Karpas-422 (cell line): ENCODE data around the gene TOP2B. TPM values are rescaled to one million over a fixed set of nuclear protein-coding genes. Genes with fewer than 3 reads are reported as not detected.

ENCODE experiments used
- DNase-seq: peaks from one replicate; pipeline ENCODE4 v3.0.0-alpha.2; 2015
- H2AFZ ChIP-seq: fragments of 200-600 bp; sonication (generic); 2 replicates; pipeline ENCODE4 v1.6.1; 2014; ENCODE audit warnings: antibody characterized with exemption, low read length, mixed read lengths
- H3K27ac ChIP-seq: fragments of 200-600 bp; sonication (generic); 2 replicates; pipeline ENCODE4 v1.5.1; 2014; ENCODE audit warnings: mild to moderate bottlenecking, low read length, moderate library complexity
- H3K27me3 ChIP-seq: fragments of 200-600 bp; sonication (generic); 2 replicates; pipeline ENCODE4 v1.6.1; 2014; ENCODE audit warnings: low read length, mixed read lengths
- H3K36me3 ChIP-seq: fragments of 200-600 bp; sonication (generic); 2 replicates; pipeline ENCODE4 v1.6.1; 2014; ENCODE audit warnings: low read length, mixed read lengths; ENCODE audit not compliant: insufficient read depth
- H3K4me1 ChIP-seq: fragments of 200-600 bp; sonication (generic); 2 replicates; pipeline ENCODE4 v1.6.1; 2014; ENCODE audit warnings: mild to moderate bottlenecking, low read length, mixed read lengths
- H3K4me2 ChIP-seq: fragments of 200-600 bp; sonication (generic); 2 replicates; pipeline ENCODE4 v1.6.1; 2014; ENCODE audit warnings: low read length, low read depth, mild to moderate bottlenecking; ENCODE audit not compliant: poor library complexity, severe bottlenecking
- H3K4me3 ChIP-seq: fragments of 200-600 bp; sonication (generic); 2 replicates; pipeline ENCODE4 v1.5.1; 2014; ENCODE audit warnings: mild to moderate bottlenecking, antibody characterized with exemption, low read length, mixed read lengths
- H3K79me2 ChIP-seq: fragments of 200-600 bp; sonication (generic); 2 replicates; pipeline ENCODE4 v1.6.1; 2014; ENCODE audit warnings: mild to moderate bottlenecking, low read length, mixed read lengths
- H3K9ac ChIP-seq: fragments of 200-600 bp; sonication (generic); 2 replicates; pipeline ENCODE4 v1.6.0; 2014; ENCODE audit warnings: low read length
- H3K9me2 ChIP-seq: fragments of 200-600 bp; sonication (generic), shearing (Covaris generic); replicated peaks from 2 replicates; pipeline ENCODE4 v1.6.0; 2014; ENCODE audit warnings: mild to moderate bottlenecking, low read length, moderate library complexity; ENCODE audit not compliant: insufficient read depth
- H3K9me3 ChIP-seq: fragments of 300-700, 200-600 bp; sonication (generic); 2 replicates; pipeline ENCODE4 v1.6.1; 2014; ENCODE audit warnings: low read length, mixed read lengths
- H4K20me1 ChIP-seq: fragments of 200-600 bp; sonication (generic); 2 replicates; pipeline ENCODE4 v1.6.1; 2014; ENCODE audit warnings: mild to moderate bottlenecking, antibody characterized with exemption, low read length, low read depth; ENCODE audit not compliant: insufficient read depth
- total RNA-seq: library from RNA; depleted of rRNA; stranded (reverse); fragments of >200 nt; shearing (Covaris generic); gene quantifications from 2 replicates; pipeline ENCODE4 v1.2.3, GENCODE V29; 2014; ENCODE audit warnings: low replicate concordance

TOP2B gene
- total RNA-seq, 1 experiment from 2014 or later: 155 TPM

GRCh38 chr3:25693238-25693637 lies 28.5 kb upstream of the TOP2B start:
- no peak overlapping the region for H3K9ac ChIP-seq
- H4K20me1 ChIP-seq: no peaks in the 10 kb centered on the region
- H3K4me3 ChIP-seq: no peak overlapping the region
- H3K4me2 ChIP-seq: no peak overlapping the region
- no peaks in the 10 kb centered on the region for H3K4me1 ChIP-seq
- H3K27ac ChIP-seq: no peak overlapping the region
- DNase-seq: no peak
- H3K9me3 ChIP-seq: no peaks in the 10 kb centered on the region
- H2AFZ ChIP-seq: no peak overlapping the region
- H3K27me3 ChIP-seq: no peaks in the 10 kb centered on the region
- no peaks in the 10 kb centered on the region for H3K36me3 ChIP-seq
- no peaks in the 10 kb centered on the region for H3K9me2 ChIP-seq
- H3K79me2 ChIP-seq: no peaks in the 10 kb centered on the region

- Histone ChIP-seq H3K79me2 (no peaks in the 10 kb centered on the region), H3K4me2 (no peak overlapping the region), H3K4me1 (no peaks in the 10 kb centered on the region), H3K27ac (no peak overlapping the region), H4K20me1 (no peaks in the 10 kb centered on the region), H3K9me2 (no peaks in the 10 kb centered on the region), H3K4me3 (no peak overlapping the region), H3K9ac (no peak overlapping the region), H3K27me3 (no peaks in the 10 kb centered on the region), H3K9me3 (no peaks in the 10 kb centered on the region), H2AFZ (no peak overlapping the region), H3K36me3 (no peaks in the 10 kb centered on the region)
- DNase-seq: no peak
These were observed 27.6 kb upstream of the TOP2B start for GRCh38 chr3:25692341-25692740.

- Histone ChIP-seq H3K36me3 (no peaks in the 10 kb centered on the region), H3K79me2 (no peaks in the 10 kb centered on the region), H3K4me2 (no peak overlapping the region), H3K27me3 (no peaks in the 10 kb centered on the region), H4K20me1 (no peaks in the 10 kb centered on the region), H2AFZ (no peak overlapping the region), H3K4me1 (no peaks in the 10 kb centered on the region), H3K9me2 (no peaks in the 10 kb centered on the region), H3K4me3 (no peak overlapping the region), H3K9ac (no peak overlapping the region), H3K27ac (no peak overlapping the region), H3K9me3 (no peaks in the 10 kb centered on the region)
- no peak for DNase-seq
These were observed 26.2 kb upstream of the TOP2B start for GRCh38 chr3:25690768-25691533.

- no peaks in the 10 kb centered on the region for H3K79me2 ChIP-seq
- no peak overlapping the region for H3K27ac ChIP-seq
- H4K20me1 ChIP-seq: no peaks in the 10 kb centered on the region
- H3K4me3 ChIP-seq: no peak overlapping the region
- H3K9me2 ChIP-seq: no peaks in the 10 kb centered on the region
- H3K9me3 ChIP-seq: no peaks in the 10 kb centered on the region
- DNase-seq: no peak
- H2AFZ ChIP-seq: no peak overlapping the region
- no peaks in the 10 kb centered on the region for H3K4me1 ChIP-seq
- H3K27me3 ChIP-seq: no peaks in the 10 kb centered on the region
- H3K4me2 ChIP-seq: no peak overlapping the region
- H3K9ac ChIP-seq: no peak overlapping the region
- H3K36me3 ChIP-seq: no peaks in the 10 kb centered on the region
These were observed 24.5 kb upstream of the TOP2B start for GRCh38 chr3:25689226-25689625.

- H3K4me2 ChIP-seq: no peak overlapping the region
- no peaks in the 10 kb centered on the region for H3K9me2 ChIP-seq
- H3K27me3 ChIP-seq: no peaks in the 10 kb centered on the region
- no peaks in the 10 kb centered on the region for H3K9me3 ChIP-seq
- no peak overlapping the region for H2AFZ ChIP-seq
- H4K20me1 ChIP-seq: no peaks in the 10 kb centered on the region
- no peak for DNase-seq
- H3K4me3 ChIP-seq: no peak overlapping the region
- no peaks in the 10 kb centered on the region for H3K36me3 ChIP-seq
- H3K9ac ChIP-seq: no peak overlapping the region
- H3K4me1 ChIP-seq: no peaks in the 10 kb centered on the region
- no peak overlapping the region for H3K27ac ChIP-seq
- no peaks in the 10 kb centered on the region for H3K79me2 ChIP-seq
These were observed 23.0 kb upstream of the TOP2B start for GRCh38 chr3:25687742-25688141.

- Histone ChIP-seq H3K4me1 (no peaks in the 10 kb centered on the region), H4K20me1 (no peaks in the 10 kb centered on the region), H3K27me3 (no peaks in the 10 kb centered on the region), H3K36me3 (no peaks in the 10 kb centered on the region), H2AFZ (no peak overlapping the region), H3K9me2 (no peaks in the 10 kb centered on the region), H3K4me3 (no peak overlapping the region), H3K79me2 (no peaks in the 10 kb centered on the region), H3K9me3 (no peaks in the 10 kb centered on the region), H3K4me2 (no peak overlapping the region), H3K27ac (no peak overlapping the region), H3K9ac (no peak overlapping the region)
- no peak for DNase-seq
These were observed 22.1 kb upstream of the TOP2B start for GRCh38 chr3:25686766-25687165.

GRCh38 chr3:25683882-25684281 lies 19.2 kb upstream of the TOP2B start:
- no peaks in the 10 kb centered on the region for H3K9me3 ChIP-seq
- H3K9me2 ChIP-seq: no peaks in the 10 kb centered on the region
- no peak overlapping the region for H3K4me3 ChIP-seq
- no peaks in the 10 kb centered on the region for H3K79me2 ChIP-seq
- no peak for DNase-seq
- H3K36me3 ChIP-seq: no peaks in the 10 kb centered on the region
- no peak overlapping the region for H2AFZ ChIP-seq
- no peaks in the 10 kb centered on the region for H4K20me1 ChIP-seq
- H3K27ac ChIP-seq: no peak overlapping the region
- H3K4me2 ChIP-seq: no peak overlapping the region
- no peaks in the 10 kb centered on the region for H3K4me1 ChIP-seq
- H3K9ac ChIP-seq: no peak overlapping the region
- H3K27me3 ChIP-seq: no peaks in the 10 kb centered on the region

GRCh38 chr3:25683410-25683809 lies 18.7 kb upstream of the TOP2B start:
- Histone ChIP-seq H3K4me3 (no peak overlapping the region), H3K36me3 (no peaks in the 10 kb centered on the region), H3K79me2 (no peaks in the 10 kb centered on the region), H3K4me2 (no peak overlapping the region), H4K20me1 (no peaks in the 10 kb centered on the region), H3K9me3 (no peaks in the 10 kb centered on the region), H3K9ac (no peak overlapping the region), H2AFZ (no peak overlapping the region), H3K27ac (no peak overlapping the region), H3K4me1 (no peaks in the 10 kb centered on the region), H3K27me3 (no peaks in the 10 kb centered on the region), H3K9me2 (no peaks in the 10 kb centered on the region)
- DNase-seq: no peak
